GM12892 (cell line): Measurements from ENCODE around the gene SGSH.

Source experiments
- POLR2A ChIP-seq: IDR thresholded peaks from 2 replicates; pipeline ENCODE4 v1.6.1; 2011; ENCODE audit warnings: low read depth, low read length, control low read depth
- TAF1 ChIP-seq: IDR thresholded peaks from 2 replicates; pipeline ENCODE4 v1.6.1; 2011; ENCODE audit warnings: low read depth, mild to moderate bottlenecking, control low read depth, low read length, borderline replicate concordance

DNA sequence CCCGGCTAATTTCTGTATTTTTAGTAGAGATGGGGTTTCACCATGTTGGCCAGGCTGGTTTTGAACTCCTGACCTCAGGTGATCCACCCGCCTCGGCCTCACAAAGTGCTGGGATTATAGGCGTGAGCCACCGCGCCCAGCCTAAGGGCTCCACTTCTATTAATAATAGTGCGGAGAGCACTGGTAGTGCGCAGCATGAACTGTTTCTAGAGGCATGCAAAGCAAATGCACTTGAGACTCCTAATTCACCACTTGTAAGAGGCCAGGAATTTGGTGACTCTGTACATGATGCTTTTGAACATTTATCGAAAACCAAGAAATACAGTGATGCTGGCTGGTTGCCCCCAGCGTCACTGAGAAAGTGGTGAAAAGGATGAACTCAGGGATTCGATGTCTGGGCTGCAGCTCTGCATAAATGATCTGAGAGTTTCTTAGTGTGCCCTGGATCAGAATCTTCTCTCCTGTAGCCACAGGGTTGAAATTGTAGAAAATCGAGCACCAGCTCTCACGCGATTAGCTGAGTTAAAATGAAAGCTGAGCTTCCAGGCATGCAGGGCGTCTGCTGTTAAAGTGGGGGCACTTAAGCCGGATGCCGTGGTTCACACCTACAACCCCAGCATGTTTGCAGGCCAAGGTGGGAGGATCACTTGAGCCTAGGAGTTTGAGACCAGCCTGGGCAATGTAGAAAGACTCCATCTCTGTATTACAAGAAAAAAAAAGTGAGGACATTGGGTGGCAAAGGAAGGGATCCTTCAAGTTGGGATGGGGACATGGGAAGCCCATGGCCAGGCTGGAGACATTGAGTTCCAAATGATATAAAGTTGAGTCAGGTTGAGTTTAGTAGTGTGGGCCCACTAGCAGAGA is 45.3 kb upstream of the SGSH start:
- TF ChIP-seq POLR2A = no peak
- no peak for TF ChIP-seq TAF1
